HEK293 (cell line): Measurements from ENCODE around the gene BECN2.

Experiments
- CTCF ChIA-PET: fragments of 350-600 bp; formaldehyde crosslinking; extraction: SDS; loops from one replicate; lab custom pipeline; 2021; ENCODE audit warnings: antibody characterized with exemption; lab: Yijun Ruan, JAX
- POLR2A ChIA-PET: fragments of 300-600 bp; formaldehyde crosslinking; extraction: SDS; loops from one replicate; lab custom pipeline; 2020; ENCODE audit warnings: antibody characterized with exemption, inconsistent platforms; lab: Yijun Ruan, JAX
- H3K27ac ChIP-seq: fragments of 200-500 bp; sonication (Bioruptor generic); 2 replicates; pipeline ENCODE4 v1.5.1; 2014; ENCODE audit warnings: low read depth, low read length, control low read depth, inconsistent platforms; ENCODE audit errors: extremely low read depth
- H3K36me3 ChIP-seq, 2 experiments: fragments of 200-500 bp in 1 of 2; sonication (Bioruptor generic) in 1 of 2; 1 replicate in 1 of 2; 2 replicates in 1 of 2; pipeline ENCODE4 v1.5.1; 2014 to 2017; ENCODE audit warnings: inconsistent platforms in 2 of 2, low read length in 2 of 2; ENCODE audit not compliant: control insufficient read depth in 2 of 2, insufficient read depth in 1 of 2
- H3K4me1 ChIP-seq: fragments of 200-500 bp; sonication (Bioruptor generic); 2 replicates; pipeline ENCODE4 v1.5.1; 2014; ENCODE audit warnings: mild to moderate bottlenecking, low read length, inconsistent platforms; ENCODE audit not compliant: control insufficient read depth, insufficient read depth
- H3K4me3 ChIP-seq: 2 replicates; pipeline ENCODE4 v1.5.1; 2011; ENCODE audit warnings: low read depth, mild to moderate bottlenecking, control low read depth, low read length, moderate library complexity
- H3K9me3 ChIP-seq: fragments of 200-500 bp; sonication (Bioruptor generic); 2 replicates; pipeline ENCODE4 v1.5.1; 2014; ENCODE audit warnings: low read depth, low read length, inconsistent platforms; ENCODE audit not compliant: control insufficient read depth, insufficient read depth
- PRDM10 ChIP-seq: fragments of 450-650 bp; formaldehyde crosslinking; IDR thresholded peaks from 2 replicates; pipeline ENCODE4 v1.5.1; 2016; ENCODE audit warnings: missing biosample characterization, missing genetic modification characterization
- REST ChIP-seq: fragments of 450-650 bp; formaldehyde crosslinking; IDR thresholded peaks from 2 replicates; pipeline ENCODE4 v1.5.1; 2016; ENCODE audit warnings: missing biosample characterization, missing genetic modification characterization
- ZBTB11 ChIP-seq: fragments of 450-650 bp; formaldehyde crosslinking; conservative IDR thresholded peaks from 2 replicates; pipeline ENCODE4 v1.5.1; 2016; ENCODE audit warnings: low read depth, missing biosample characterization, missing genetic modification characterization
- ZIC2 ChIP-seq: fragments of 450-650 bp; formaldehyde crosslinking; IDR thresholded peaks from 2 replicates; pipeline ENCODE4 v1.5.1; 2016; ENCODE audit warnings: missing biosample characterization, missing genetic modification characterization
- ZNF132 ChIP-seq: fragments of 450-650 bp; formaldehyde crosslinking; IDR thresholded peaks from 2 replicates; pipeline ENCODE4 v1.5.1; 2017; ENCODE audit warnings: missing biosample characterization, missing genetic modification characterization, borderline replicate concordance
- ZNF211 ChIP-seq: fragments of 450-650 bp; formaldehyde crosslinking; IDR thresholded peaks from 2 replicates; pipeline ENCODE4 v1.5.1; 2016; ENCODE audit warnings: low read depth, missing biosample characterization, missing genetic modification characterization
- ZNF214 ChIP-seq: fragments of 450-650 bp; formaldehyde crosslinking; IDR thresholded peaks from 2 replicates; pipeline ENCODE4 v1.5.1; 2017; ENCODE audit warnings: missing biosample characterization, mild to moderate bottlenecking, missing genetic modification characterization, borderline replicate concordance
- ZNF335 ChIP-seq: fragments of 450-650 bp; formaldehyde crosslinking; conservative IDR thresholded peaks from 2 replicates; pipeline ENCODE4 v1.5.1; 2016; ENCODE audit warnings: missing biosample characterization, missing genetic modification characterization
- ZNF423 ChIP-seq: fragments of 450-650 bp; formaldehyde crosslinking; IDR thresholded peaks from 2 replicates; pipeline ENCODE4 v1.5.1; 2016; ENCODE audit warnings: missing biosample characterization, missing genetic modification characterization
- ZSCAN16 ChIP-seq: fragments of 450-650 bp; formaldehyde crosslinking; IDR thresholded peaks from 2 replicates; pipeline ENCODE4 v1.5.1; 2016; ENCODE audit warnings: missing biosample characterization, missing genetic modification characterization

Gene BECN2

GRCh38 chr1:241926141-241926540 lies 31.4 kb upstream of the BECN2 start:
- CTCF ChIA-PET: interaction anchor here (0.6 kb wide), 2 partner anchors 30 to 1936 kb away, joined by 3 read pairs; no protein-coding TSS in a partner anchor
- H3K4me3 ChIP-seq: no peak overlapping the region

More at GRCh38 chr1:241926141-241926540, 31.4 kb upstream of the BECN2 start:
- Histone ChIP-seq H3K27ac (no peak overlapping the region), H3K36me3 (no peaks in the 10 kb centered on the region), H3K4me1 (no peaks in the 10 kb centered on the region), H3K9me3 (no peaks in the 10 kb centered on the region)
- TF ChIP-seq ZNF211 (no peak), ZNF423 (tag by site-specific recombination) (no peak), REST (tag by site-specific recombination) (no peak), ZNF335 (tag by site-specific recombination) (no peak), ZBTB11 (tag by site-specific recombination) (no peak), PRDM10 (no peak), ZNF132 (no peak), ZIC2 (tag by site-specific recombination) (no peak), ZSCAN16 (tag by site-specific recombination) (no peak), ZNF214 (no peak)
- POLR2A ChIA-PET: no interaction called here
